H1 (cell line): ENCODE data around the gene RALGAPA1.

Experiments
- CHD2 ChIP-seq: IDR thresholded peaks from 2 replicates; pipeline ENCODE4 v1.6.1; 2012; ENCODE audit warnings: low read length, improper control_type of control experiment
- FOSL1 ChIP-seq: IDR thresholded peaks from 2 replicates; pipeline ENCODE4 v1.6.1; 2011; ENCODE audit warnings: mild to moderate bottlenecking, low read depth, low read length, moderate library complexity; ENCODE audit not compliant: insufficient read depth
- GTF2F1 ChIP-seq: IDR thresholded peaks from 2 replicates; pipeline ENCODE4 v1.6.1; 2012; ENCODE audit warnings: low read depth, low read length, improper control_type of control experiment, borderline replicate concordance
- JUN ChIP-seq: IDR thresholded peaks from 2 replicates; pipeline ENCODE4 v1.6.1; 2011; ENCODE audit warnings: low read depth, mild to moderate bottlenecking, improper control_type of control experiment, low read length
- MAFK ChIP-seq: IDR thresholded peaks from 2 replicates; pipeline ENCODE4 v1.6.1; 2012; ENCODE audit warnings: low read depth, mild to moderate bottlenecking, improper control_type of control experiment, low read length
- RFX5 ChIP-seq: IDR thresholded peaks from 2 replicates; pipeline ENCODE4 v1.6.1; 2011; ENCODE audit warnings: low read depth, low read length, improper control_type of control experiment, borderline replicate concordance
- ZNF274 ChIP-seq: IDR thresholded peaks from 2 replicates; pipeline ENCODE4 v1.7.0; 2012; ENCODE audit warnings: low read length, borderline replicate concordance; ENCODE audit errors: extremely low read depth
- TF ChIP-seq, protein P1 (sequence below): IDR thresholded peaks from 2 replicates; pipeline ENCODE4 v1.6.1; 2012; ENCODE audit warnings: low read length, inconsistent platforms
- TF ChIP-seq, protein P2 (sequence below), 3 experiments: IDR thresholded peaks; 1 replicate in 2 of 3; 2 replicates in 1 of 3; pipeline versions ENCODE4 v1.5.1 to v1.6.1; 2011; ENCODE audit warnings: low read length in 3 of 3, mild to moderate bottlenecking in 3 of 3, inconsistent platforms in 2 of 3, low read depth in 1 of 3, moderate library complexity in 1 of 3; ENCODE audit not compliant: insufficient read depth in 1 of 3; ENCODE audit errors: control extremely low read depth in 1 of 3
- TF ChIP-seq, protein P3 (sequence below): IDR thresholded peaks from 2 replicates; pipeline ENCODE4 v1.6.1; 2012; ENCODE audit warnings: inconsistent platforms

DNA sequence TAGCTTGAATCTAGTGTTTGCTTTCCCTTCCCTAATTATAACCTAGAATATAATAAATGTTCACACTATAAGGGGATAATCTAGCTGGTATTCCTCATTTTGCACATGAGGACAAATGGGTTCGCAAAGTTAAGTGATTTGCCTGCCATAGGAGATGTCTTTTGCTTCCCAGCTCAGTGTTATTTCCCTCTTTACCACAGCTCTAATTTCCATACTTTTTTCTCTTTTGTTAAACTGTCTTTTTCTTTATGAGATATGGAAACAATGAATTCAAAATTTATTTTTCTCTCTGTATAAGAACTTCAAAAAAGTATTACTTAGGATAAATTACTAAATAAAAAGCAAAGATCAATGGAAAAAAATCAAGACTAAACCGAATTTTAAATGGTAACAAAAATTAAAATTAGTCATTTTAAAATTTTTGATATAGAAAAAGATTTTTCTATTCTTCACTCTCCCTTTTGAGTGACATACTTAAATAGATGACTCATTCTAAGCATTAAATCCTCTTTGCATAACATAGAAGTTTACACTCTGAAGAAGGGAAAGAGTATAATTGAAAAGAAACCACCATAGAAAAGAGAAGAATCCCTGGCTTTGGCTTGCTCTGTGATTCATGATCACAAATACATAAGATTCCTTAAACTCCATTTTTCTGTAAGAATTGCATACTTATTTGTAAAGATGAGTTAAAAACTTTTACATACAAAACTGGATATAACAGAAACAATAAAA, 177.9 kb downstream of the RALGAPA1 start:
- TF ChIP-seq, protein P1, sequence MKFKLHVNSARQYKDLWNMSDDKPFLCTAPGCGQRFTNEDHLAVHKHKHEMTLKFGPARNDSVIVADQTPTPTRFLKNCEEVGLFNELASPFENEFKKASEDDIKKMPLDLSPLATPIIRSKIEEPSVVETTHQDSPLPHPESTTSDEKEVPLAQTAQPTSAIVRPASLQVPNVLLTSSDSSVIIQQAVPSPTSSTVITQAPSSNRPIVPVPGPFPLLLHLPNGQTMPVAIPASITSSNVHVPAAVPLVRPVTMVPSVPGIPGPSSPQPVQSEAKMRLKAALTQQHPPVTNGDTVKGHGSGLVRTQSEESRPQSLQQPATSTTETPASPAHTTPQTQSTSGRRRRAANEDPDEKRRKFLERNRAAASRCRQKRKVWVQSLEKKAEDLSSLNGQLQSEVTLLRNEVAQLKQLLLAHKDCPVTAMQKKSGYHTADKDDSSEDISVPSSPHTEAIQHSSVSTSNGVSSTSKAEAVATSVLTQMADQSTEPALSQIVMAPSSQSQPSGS = no peak
- TF ChIP-seq, protein P2, sequence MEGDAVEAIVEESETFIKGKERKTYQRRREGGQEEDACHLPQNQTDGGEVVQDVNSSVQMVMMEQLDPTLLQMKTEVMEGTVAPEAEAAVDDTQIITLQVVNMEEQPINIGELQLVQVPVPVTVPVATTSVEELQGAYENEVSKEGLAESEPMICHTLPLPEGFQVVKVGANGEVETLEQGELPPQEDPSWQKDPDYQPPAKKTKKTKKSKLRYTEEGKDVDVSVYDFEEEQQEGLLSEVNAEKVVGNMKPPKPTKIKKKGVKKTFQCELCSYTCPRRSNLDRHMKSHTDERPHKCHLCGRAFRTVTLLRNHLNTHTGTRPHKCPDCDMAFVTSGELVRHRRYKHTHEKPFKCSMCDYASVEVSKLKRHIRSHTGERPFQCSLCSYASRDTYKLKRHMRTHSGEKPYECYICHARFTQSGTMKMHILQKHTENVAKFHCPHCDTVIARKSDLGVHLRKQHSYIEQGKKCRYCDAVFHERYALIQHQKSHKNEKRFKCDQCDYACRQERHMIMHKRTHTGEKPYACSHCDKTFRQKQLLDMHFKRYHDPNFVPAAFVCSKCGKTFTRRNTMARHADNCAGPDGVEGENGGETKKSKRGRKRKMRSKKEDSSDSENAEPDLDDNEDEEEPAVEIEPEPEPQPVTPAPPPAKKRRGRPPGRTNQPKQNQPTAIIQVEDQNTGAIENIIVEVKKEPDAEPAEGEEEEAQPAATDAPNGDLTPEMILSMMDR (IDR thresholded peaks at IDR 0.05; ENCODE audit: control extremely low read depth in 1 of 3, insufficient read depth in 1 of 3, low read depth in 1 of 3, low read length in 3 of 3) = no peak
- TF ChIP-seq, protein P3, sequence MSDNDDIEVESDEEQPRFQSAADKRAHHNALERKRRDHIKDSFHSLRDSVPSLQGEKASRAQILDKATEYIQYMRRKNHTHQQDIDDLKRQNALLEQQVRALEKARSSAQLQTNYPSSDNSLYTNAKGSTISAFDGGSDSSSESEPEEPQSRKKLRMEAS = no peak
- TF ChIP-seq RFX5 (no peak), MAFK (no peak), GTF2F1 (no peak), ZNF274 (no peak), CHD2 (no peak), JUN (no peak), FOSL1 (no peak)
